ENCODE data around the gene PARD3B.

PARD3B gene

GRCh38 chr2:204860274-204860673 lies 315.0 kb downstream of the PARD3B start:
- no peak for DNase-seq

GRCh38 chr2:204862809-204863208 lies 317.5 kb downstream of the PARD3B start:
- no peak for DNase-seq

GRCh38 chr2:204863336-204863735 lies 318.1 kb downstream of the PARD3B start:
- no peak for DNase-seq

GRCh38 chr2:204869132-204869823 lies 324.0 kb downstream of the PARD3B start:
- DNase-seq: no peak

DNA sequence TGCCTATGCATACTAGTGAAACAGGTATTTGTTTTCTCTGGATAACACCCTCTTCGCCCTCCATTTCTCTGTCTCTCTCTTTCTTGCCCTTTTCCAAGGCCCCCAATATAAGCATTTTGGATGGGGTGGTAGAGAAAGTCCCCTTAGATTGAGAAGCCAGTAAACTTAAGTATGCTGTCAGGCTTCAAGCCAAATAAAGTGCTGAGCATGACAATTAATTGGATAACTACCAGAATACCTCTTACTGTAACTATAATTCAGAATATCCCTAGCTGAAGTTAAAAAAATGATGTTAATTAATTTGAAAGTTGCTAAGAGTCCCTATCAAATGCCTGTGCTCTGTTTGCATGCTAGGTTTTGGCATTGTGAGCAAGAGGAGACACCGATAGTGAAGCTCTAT lies 324.8 kb downstream of the PARD3B start:
- no peak for DNase-seq

DNA sequence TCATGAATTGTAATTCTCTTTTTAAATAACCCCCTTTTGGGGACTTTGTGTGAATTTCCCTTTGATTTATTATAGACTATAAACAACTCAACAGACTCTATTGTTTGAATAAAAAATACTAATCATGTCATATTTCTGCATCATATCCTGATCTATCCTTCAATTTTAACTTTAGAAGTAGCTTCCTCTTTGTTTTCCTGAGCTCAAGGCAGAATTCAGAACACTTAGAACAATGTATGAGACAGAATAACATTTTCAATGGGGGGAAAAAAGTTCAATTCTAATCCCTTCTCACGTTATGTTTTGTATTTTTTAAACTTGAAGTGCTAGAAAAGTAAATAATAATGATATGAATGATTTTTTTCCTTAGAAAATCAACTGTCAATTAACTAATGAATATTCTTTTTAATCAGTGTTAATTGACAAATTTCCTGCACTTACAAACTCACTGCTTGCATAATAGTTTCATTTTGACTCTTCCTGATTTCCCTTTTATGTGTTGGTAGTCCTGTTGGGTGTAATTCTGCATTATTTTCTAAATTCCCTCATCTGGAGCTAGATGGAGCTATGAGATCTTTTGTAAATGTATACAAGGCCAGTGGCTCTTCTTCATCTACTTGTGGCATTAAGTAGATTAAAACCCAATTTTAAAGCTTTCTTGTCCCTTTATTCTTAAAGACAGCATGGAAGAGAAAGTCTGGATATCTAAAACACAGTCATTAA lies 326.1 kb downstream of the PARD3B start:
- no peak for DNase-seq

GRCh38 chr2:204876311-204876710 lies 331.0 kb downstream of the PARD3B start:
- no peak for DNase-seq

DNA sequence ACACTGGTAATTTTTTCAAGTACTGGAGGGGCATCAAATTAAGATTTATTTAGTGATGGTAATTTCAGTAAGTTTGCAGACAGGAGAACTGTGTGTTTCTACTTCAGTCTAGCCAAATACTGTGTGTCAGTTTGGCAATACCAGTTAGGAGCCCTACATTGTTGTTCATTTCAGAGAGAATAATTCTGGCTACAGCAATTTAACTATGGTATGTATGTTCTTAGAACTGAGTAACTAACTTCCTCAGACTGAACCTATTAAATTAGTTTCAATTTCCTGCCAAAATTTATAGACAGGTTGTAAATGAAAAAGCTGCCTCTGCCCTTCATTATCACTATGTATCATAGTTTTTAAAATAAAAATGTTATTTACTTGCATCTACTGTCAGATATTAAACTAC lies 332.4 kb downstream of the PARD3B start:
- no peak for DNase-seq

GRCh38 chr2:204880928-204881327 lies 335.7 kb downstream of the PARD3B start:
- no peak for DNase-seq

- no peak for DNase-seq
These were observed 336.4 kb downstream of the PARD3B start for GRCh38 chr2:204881655-204882054.

GRCh38 chr2:204885747-204886146 lies 340.5 kb downstream of the PARD3B start:
- no peak for DNase-seq

DNA sequence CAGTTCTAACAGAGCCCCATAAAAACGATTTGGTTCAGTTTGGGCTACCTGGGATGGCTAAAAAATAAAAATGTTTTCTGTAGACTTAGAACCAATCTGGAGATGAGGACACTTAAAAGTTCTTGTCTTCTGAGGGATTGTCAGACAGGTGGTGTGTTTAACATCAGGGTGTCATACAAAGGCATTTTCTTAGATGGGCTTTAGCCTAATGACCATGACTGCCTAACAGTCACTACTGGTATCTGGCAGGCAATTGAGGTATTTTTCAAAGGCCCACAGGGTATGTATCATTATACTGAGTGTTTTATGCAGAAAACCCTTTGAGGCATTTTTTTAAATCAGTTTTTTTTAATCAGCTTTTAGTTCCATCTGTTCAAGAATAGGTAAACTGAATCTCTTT lies 341.4 kb downstream of the PARD3B start:
- no peak for DNase-seq

- no peak for DNase-seq
These were observed 342.9 kb downstream of the PARD3B start for GRCh38 chr2:204888222-204888621.

DNA sequence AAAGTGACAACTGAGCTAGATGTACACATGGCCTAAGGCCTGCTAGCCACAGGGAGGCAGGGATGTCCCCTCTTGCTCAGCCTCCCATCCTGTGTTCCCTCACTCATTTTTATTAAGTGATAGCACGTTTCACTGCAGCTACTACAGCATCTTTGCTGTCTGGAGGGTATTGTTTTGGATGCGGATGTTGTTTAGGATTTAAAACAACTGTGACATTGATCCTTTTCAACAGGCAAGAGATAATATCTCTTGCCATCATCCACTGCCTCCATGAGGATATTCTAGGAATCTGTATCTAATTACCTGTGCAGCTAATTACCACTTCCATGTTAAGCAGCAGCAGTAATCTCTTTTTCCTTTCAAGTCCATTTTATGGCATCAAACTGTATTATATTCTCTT lies 345.4 kb downstream of the PARD3B start:
- no peak for DNase-seq

GRCh38 chr2:204891739-204892138 lies 346.5 kb downstream of the PARD3B start:
- no peak for DNase-seq

GRCh38 chr2:204892506-204893255 lies 347.4 kb downstream of the PARD3B start:
- DNase-seq: no peak

- DNase-seq: no peak
These were observed 350.9 kb downstream of the PARD3B start for GRCh38 chr2:204896146-204896545.

GRCh38 chr2:204897561-204897960 lies 352.3 kb downstream of the PARD3B start:
- no peak for DNase-seq

DNA sequence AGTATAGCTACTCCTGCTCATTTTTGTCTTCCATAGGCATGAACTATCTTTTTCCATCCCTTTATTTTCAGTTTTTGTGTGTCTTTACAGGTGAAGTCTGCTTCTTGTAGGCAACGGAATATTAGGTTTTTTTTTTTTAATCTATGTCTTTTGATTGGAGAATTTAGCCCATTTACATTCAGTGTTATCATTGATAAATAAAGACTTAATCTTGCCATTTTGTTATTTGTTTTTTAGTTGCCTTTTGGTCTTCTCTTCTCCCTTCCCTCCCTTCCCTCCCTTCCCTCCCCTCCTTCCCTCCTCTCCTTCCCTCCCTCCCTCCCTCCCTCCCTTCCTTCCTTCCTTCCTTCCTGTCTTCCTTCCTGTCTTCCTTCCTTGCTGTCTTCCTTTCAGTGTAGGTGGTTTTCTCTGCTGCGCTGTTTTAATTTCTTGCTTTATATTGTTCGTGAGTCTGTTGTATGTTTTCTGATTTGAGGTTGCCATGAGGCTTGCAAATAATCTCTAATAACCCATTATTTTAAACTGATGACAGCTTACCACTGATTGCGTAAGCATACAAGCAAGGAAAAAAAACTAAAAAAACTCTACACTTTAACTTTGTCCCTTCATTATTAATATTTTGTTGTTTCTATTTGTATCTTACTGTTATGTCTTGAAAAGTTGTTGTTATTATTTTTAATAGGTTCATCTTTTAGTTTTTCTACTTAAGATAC lies 353.8 kb downstream of the PARD3B start:
- DNase-seq: no peak

DNA sequence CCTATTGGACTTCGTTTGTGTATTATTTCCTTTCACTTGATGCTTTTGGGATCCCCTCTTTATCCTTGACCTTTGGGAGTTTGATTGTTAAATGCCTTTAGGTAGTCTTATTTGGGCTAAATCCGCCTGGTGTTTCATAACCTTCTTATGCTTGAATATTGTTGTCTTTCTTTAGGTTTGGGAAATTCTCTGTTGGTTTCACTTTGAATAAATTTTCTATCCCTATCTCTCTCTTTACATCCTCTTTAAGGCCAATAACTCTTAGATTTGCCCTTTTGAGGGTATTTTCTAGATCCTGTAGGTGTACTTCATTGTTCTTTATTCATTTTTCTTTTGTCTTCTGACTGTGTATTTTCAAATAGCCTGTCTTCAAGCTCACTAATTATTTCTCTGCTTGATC lies 354.7 kb downstream of the PARD3B start:
- DNase-seq: no peak

GRCh38 chr2:204900487-204900886 lies 355.2 kb downstream of the PARD3B start:
- no peak for DNase-seq

DNA sequence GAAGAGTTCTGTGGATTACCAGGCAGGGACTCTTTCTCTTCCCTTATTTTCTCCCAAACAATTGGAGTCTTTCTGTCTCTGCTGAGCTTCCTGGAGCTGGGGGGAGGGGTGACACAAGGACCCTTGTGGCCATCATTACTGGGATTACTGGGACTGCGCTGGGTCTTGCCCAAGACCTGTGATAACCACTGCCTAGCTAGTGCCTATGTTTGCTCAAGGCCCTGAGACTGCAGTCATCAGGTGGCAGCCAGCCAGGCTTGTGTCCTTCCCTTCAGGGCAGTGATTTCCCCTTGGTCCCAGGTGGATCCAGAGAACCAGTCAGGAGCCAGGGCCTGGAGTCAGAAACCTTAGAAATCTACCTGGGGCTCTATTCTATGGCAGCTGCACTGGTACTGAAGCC lies 355.6 kb downstream of the PARD3B start:
- DNase-seq: no peak

DNA sequence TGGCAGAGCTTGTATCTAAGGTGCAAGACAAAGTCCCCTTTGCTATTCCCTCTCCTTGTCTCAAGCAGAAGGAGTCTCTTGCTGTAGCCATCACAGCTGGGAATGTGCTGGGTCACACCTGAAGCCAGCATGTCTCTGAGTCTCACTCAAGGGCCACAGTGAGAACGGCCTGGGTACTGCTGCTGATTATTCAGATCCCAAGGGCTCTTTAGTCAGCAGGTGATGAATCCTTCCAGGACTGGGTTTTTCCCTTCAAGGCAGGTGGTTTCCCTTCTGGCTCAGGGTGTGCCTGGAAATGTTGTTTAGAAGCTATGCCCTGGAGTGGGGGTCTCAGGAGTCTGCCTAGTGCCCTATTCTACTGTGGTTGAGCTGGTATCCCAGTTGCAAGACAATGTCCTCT lies 356.3 kb downstream of the PARD3B start:
- no peak for DNase-seq

Measured in NCI-H2081 treated with DMSO at 0.1 percent for 48 hours (cell line).